Central memory CD4-positive, alpha-beta T cell (primary cell): ENCODE measurements around the gene PTGFRN.
A peak's percentile ranks its signal among the peaks of the same experiment; 100 is the strongest.

Experiments used
- DNase-seq: peaks from one replicate; pipeline ENCODE4 v3.0.0; 2022

PTGFRN gene

DNA sequence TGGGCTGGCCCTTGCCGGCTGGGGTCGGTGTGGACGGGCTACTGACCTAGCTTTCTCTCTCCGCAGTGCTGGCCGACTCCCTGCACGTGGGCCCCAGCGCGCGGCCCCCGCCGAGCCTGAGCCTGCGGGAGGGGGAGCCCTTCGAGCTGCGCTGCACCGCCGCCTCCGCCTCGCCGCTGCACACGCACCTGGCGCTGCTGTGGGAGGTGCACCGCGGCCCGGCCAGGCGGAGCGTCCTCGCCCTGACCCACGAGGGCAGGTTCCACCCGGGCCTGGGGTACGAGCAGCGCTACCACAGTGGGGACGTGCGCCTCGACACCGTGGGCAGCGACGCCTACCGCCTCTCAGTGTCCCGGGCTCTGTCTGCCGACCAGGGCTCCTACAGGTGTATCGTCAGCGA is 34.9 kb downstream of the PTGFRN start:
- DNase-seq, result no peak

DNA sequence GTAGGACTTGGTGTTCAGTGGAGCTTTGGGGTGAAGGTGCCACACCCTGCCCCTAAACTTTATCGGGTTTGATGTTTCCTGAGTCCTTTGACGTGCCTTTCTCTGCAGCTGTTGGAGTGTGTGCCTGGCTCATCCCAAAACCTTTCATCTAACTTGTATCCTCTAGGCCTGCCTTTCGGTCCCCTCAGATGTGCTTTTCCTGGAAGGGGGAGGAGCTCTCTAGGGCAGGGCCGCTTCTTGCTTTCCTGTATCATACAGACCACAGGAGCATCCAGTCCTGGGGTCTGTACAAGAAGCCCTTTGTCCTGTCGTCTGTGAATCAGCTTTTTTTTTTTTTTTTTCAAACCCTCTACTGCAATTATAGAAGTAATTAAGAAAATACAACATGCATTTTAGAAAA is 35.7 kb downstream of the PTGFRN start:
- DNase-seq, result no peak

DNA sequence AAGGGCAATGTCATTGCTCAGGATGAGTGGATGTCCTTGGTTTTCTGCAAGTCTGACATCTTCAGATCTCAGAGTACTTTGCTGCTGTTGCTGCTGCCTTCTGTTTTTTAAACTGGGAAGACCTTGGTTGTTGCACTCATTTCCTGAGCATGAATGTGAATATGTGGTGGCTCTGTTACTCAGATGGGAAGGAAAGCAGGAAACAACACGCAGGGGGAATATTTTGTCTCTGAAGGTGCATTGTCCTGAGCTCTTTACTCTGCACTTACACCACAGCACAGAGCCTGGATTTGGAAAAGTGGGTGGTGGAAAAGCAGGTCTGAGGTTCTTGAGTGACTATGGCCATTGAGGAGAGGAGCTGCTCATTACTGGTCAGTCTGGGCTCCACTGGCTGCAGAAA is 36.3 kb downstream of the PTGFRN start:
- DNase-seq, result no peak

DNA sequence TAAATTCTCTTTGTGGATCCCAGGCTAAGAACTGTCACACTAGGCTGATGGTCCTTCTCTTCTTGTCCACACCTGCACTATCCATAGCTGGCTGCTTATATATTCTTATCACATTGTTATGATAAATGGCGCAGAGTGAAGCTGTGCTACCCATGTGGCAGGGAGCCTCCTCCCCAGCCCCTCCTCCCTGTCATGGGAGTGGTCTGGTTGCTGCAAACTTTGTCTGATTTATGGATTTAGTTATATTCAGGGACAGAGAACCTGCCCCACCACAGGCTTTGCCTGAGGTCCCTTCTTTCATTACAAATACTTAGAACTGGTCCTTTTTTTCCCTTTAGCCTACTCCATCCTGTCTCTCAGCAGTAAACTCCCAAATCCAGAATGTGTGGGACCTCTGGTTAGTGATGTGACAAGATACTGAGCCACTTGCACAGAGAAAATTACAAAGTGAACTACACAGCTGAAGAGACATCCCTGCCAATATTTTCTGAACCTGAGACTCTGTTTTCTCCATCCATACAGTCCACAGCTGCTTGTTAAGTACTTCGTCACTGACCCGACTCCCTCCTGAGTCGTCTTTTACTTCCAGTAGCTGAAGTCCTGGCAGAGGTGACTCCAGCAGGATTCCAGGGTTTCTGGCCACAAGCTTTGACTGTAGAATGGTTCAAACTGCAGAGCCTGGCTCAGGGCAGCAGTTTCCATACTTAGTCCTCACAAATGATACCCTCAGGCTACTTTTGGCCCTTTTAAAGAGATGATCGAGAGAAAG is 37.6 kb downstream of the PTGFRN start:
- DNase-seq, result no peak

DNA sequence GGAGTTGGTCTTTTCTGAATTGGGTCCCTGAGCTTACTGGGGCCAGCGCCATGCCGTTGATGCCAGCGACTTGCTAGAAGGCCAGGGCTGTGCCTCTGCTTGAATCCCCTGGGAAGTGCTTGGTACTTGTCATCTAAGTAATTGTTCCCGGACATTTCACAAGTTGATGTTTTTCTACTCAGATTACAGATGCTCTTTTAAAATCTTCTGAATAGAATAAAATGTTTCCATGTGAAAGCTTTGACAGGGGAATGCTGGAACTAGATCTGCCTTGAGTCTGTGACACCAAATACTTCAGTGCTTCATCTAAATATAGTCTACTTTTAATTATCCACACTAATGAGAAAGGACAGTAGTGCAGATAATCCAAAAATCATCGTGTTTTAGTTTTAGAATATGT is 38.3 kb downstream of the PTGFRN start:
- no peak for DNase-seq

DNA sequence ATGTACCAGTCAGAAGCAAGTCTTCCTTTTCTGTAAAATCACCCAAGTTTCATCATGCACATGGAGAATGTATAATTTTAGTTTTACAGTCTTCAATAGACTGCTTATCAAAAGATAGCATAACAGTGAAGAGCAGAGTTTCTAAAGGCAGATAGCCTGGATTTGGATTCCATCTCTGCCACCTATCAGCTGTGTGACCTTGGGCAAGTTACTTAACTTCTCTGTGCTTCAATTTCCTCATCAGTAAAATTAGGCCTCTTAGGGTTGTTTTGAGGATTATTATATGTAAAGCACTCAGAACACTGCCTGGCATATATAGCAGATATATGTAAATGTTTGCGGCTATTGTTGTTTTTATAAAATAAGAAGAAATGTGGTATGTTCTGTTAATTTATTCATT is 38.9 kb downstream of the PTGFRN start:
- DNase-seq, result no peak

DNA sequence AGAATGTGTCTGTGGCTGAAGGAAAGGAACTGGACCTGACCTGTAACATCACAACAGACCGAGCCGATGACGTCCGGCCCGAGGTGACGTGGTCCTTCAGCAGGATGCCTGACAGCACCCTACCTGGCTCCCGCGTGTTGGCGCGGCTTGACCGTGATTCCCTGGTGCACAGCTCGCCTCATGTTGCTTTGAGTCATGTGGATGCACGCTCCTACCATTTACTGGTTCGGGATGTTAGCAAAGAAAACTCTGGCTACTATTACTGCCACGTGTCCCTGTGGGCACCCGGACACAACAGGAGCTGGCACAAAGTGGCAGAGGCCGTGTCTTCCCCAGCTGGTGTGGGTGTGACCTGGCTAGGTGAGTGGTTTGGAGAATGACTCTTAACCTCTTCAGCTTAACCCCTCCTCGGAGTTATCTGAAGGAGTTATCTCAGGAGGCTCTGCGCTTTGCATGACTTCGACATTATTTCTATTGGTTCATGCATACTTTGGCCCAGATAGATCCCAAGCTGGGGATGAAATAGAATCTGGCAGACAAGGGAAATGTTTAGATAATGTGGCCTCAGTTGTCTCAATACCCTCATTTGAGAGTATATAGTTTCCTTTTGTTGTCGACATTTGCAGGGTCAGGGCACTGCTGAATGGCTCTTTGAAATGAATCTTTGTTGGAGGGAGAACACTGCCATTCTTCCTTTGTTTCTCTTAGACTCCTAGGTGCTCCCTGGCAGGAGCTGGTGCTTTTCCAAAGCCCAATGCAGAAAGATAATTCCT is 39.7 kb downstream of the PTGFRN start:
- DNase-seq, result no peak

DNA sequence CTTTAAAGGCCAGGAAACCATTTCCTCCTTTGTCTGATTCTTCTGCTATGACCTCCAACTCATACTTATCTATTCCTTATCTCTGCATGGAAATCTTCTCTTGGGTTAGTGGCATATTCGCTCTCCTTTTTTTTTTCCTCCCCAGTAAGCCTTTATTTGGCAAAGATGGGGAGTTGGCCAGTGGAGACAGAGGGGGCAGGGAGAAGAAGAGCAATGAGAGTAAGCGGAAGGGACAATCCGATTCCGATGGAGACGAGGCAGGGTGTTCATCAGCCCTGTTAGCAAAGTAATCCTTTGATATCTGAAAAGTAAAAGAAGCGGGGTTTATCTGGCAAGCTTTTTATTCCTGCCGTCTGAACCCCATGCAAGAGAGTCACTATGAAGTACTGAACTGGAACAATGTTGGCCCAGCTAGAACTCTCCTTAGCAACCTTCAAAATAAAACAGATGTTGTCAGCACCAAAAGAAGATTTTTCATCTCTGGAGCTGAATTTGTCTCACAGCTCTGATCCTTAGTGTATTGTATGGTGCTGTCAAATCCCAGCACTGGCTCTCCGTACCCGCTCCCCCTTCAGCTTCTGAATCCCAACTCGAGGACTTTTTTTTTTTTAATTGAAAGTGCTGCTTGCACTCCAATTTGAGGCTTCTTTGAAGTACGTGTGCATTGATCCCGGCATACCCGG is 40.9 kb downstream of the PTGFRN start:
- DNase-seq, result no peak

DNA sequence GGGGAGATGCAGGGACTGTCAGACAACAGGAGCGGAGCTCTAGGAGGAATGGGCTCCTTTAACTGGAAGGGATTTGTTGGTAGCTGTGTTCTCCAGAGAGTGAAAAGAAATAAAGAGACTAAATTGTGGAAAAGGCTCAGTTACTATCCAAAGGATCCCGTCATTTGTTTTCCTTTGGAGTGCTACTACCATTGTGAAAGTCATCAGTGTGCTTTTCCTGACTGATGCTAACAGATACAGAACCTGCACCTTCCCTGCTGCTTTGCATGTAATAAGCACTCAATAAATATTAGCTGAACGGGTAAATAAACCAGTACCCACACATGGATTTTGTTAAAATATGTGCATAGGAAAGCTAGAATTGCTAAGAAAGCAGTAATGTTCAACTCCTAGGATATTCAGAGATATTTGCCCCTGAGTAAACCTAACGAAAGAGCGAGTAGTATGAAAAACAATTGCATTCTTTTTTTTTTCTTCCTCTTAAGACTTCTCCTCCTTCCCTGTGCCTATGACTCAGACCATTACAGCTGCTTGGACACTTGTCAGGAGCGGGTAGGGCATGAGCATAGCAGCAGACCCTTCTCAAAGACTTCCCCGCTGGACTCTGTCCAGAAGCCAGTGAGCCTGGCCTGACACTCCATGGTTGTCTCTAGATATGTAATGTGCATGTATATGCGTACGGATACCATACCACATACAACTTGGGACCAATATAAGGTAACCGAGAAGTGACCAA is 41.7 kb downstream of the PTGFRN start:
- no peak for DNase-seq

DNA sequence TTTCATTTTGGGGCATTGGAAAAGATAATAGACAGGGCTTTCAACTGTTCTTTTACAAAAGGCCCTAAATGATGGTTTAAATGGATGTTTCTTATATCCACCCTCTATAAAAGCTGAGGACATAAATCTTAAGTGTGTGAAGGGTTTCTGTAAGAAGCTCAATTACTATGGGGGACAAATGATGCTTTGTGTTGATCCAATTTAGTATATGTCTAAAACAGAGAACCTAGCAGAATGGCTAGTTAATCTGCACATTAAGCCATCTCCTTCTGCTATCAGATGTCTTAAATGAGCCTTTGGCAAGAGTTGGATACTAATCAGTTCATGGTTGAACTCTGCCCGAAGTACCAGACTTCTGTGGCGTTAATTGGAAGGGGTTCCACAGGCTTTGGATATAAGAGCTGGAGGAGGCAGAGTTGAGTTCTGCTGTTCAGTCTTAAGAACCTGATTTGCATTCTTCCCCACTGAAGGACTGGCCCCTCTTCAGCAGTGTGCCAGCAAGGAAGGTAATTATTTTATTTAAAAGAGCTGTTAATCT is 43.1 kb downstream of the PTGFRN start:
- DNase-seq, result no peak

DNA sequence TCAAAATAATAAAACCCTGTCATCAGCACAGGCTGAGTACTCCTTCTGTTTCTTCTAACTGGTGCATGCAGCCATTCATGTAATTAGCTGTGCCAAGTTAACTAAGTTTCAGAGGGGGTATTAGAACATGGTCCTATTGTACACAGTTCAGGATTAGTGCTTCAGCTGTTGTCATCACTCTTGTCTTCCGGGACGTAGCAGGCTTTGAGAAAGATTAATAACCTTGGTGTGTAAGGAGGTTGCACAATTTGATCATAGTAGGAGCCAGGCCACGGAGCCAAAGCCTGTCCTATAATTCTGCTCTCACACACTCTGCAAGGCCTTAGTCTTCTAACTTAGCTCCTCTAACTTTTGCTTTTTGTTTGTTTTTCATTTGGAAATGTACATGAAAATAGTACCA is 44.7 kb downstream of the PTGFRN start:
- DNase-seq, result no peak

DNA sequence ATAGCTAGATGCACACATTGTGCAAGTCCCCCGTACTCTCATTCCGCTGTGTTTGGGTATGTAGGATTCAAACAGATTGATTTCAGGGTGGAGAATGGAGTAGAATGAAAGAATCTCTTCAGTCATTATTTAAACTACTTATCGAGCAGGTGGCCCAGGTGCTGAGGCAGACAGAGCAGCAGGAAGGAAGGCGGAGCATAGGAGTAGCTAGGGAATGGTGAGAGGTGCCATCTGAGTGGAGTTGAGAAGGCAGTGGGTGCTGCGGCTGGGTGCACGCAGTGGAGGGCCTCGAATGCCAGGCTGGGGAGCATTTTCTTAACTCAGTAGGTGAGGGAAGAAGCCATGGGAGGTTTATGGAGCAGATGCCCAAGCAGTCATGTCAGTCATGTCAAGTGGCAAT is 46.7 kb downstream of the PTGFRN start:
- no peak for DNase-seq

DNA sequence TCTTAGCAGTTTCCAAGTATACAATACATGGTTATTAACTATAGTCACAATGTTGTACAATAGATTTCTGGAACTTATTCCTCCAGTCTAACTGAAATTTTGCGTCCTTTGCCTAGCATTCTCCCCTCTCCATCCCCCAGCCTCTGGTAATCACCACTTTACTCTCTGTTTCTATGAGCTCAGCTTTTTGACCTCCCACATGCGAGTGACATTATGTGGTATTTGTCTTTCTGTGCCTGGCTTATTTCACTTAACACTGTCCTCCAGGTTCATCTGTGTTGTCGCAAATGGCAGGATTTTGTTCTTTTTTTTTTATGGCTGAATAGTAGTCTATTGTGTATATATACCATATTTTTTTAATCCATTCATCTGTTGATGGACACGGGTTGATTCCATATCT is 47.9 kb downstream of the PTGFRN start:
- DNase-seq, result no peak

DNA sequence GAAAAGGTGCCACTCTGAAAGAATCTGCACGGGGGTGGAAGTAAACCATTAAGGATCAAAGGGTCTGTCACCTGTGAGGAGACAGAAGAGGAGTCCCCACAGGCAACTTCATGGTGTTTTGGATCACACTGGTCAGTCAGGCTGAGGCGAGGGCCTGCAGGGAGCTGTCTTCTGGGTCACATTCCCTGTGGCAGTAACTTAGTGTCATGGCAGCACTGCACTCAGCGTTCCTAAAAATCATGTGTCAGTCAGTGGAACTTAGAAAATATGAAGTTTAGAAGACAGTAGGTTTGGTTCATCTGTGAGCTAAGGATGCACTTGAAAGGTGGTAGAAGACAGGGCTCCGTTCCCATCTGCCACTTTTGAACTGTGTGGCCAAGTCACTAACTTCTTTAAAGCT is 48.4 kb downstream of the PTGFRN start:
- DNase-seq, result no peak

DNA sequence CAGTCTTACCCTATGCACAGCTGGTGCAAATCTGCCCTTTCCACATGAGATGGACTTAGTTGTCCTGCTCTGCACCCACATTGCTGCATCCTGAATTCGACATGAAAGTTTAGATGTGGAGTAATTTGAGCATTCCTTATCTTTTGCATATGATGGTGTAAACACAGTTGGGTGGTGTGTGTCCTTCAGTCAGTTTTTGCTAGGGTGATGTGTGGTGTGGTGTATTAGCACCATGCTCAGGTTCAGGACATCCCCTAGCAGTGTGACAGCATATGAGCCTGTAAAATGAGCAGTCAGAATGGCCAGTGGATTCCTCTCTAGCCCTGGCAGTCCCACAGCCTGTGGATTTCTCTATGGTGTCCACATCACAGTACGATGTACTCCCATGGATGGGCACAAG is 49.3 kb downstream of the PTGFRN start:
- no peak for DNase-seq

DNA sequence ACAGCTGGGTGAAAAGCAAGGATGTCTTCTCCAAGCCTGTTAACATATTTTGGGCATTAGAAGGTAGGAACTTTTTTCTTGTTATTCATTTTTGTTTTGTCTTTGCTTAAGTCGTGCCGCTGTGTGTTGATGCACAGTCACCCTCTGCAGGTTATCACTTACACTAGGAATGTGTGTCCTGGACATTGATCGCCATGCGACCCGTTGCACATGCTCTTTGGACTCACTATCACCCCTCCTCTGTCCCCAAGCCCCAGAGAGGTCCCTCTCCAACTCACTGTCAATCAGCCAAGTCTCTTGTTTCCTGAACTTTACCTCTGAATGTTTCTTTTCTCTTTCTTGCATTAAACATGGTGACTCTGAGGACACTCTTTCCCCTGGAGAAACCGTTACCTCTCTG is 51.9 kb downstream of the PTGFRN start:
- no peak for DNase-seq

DNA sequence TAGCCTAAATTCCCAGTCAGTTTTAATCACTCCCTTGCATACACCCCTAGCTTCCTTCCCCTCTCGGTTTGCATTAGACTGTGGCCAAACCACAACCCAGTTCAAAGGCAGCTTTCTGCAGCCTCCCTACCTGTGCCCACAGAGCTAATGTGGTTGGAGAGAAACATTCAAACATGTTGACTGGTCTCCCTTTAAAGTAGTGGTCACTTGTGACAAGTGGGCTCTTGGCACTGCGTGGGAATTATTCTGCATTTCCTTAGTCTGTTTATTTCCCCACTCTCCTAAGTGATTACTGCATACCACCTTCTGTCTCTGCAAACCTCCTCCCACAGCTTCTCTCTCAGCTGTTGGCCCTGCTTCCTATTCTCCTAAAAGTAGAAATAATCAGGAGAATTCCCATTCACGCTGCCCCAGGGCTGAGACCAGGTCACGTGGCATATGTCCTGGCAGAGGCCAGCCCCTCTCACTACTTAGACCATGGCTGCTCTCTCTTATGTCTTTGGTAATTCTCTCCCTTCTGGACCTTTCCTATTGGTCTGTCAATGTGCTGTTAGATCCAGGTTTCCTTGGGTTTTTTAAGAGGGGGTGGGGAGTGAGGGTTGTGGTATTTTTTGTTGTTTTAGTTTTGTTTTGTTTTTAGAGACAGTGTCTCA is 53.4 kb downstream of the PTGFRN start:
- peak; percentile 19 for DNase-seq

DNA sequence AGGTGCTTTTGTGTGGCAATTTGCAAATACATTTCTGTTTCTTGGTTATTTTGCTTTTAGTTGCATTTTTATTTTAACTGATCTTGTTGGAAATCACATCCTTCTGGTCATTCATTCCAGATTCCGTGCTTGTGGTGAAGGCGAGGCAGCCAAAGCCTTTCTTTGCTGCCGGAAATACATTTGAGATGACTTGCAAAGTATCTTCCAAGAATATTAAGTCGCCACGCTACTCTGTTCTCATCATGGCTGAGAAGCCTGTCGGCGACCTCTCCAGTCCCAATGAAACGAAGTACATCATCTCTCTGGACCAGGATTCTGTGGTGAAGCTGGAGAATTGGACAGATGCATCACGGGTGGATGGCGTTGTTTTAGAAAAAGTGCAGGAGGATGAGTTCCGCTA is 57.1 kb downstream of the PTGFRN start:
- DNase-seq, result no peak

DNA sequence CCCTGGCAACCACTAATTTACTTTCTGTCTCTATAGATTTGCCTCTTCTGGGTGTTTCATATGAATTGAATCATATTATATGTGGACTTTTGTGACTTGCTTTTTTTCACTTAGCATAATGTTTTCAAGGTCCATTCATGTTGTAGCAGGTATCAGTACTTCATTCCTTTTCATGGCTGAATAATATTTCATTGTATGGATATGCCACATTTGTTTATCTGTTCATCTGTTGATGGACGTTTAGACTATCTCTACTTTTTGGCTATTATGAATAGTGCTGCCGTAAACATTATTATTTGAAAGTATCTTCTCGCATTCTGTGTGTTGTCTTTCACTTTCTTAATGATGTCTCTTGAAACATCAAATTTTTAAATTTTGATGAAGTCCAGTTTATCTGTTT is 59.0 kb downstream of the PTGFRN start:
- DNase-seq, result no peak

DNA sequence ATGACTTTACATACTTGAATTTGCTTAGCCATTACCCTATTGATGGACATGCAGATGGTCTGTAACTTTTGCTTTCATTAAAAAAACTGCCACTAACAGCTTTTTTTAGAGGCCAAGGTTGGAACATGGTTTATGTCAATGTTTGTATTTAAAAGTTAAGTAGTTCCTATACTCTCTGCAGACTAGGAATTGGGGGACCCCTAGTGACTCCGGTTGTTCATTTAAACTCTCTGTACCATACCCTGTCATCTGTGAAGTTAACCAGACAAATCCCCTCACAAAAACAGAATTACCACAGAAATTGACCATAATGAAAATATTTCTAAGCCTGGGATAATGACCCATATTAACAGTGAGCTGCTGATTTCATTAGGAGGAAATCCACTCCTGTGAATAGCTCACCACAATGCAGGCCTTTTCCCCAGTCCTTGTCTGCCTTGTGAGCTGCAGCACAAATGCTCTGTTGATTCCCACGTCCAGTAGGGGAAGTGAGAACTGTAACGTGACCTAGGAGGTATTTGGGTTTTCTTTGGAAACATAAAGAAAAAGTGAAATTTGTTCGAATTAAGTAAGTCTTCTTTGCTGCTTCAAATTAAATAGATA is 61.6 kb downstream of the PTGFRN start:
- DNase-seq, result no peak

DNA sequence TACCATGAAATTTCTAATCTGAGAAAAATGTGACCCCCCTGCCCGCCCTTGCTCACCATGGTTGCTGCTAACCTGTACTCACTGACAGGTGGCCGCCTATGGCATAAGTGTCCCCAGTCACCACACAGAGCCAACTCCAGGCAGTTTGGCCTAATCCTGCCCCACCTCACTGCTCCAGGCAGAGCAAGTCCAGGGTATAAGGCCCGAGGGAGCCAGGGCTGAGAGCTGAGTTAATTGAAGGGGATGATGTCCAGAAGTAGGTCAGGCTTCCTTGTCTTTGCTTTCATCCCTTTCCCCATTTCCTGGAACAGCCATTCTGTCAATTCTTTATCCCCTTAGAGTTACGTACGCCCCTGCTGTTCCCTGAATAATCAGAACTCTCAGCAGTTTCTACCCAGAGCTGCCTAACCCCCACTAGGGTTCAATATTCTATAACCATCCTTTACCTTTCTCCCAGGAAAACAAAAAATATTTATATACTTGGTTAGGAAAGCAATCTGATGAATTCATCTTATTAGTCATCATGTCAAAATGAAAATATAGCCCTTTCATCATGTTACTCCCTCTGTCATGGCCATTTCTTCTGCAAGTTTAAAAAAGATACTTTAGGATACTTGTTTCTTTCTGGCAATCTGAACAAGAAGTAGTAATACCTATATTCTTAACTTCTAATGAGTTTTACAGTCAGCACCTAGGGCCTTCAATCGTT is 62.4 kb downstream of the PTGFRN start:
- no peak for DNase-seq
